A549 (cell line): ENCODE results near the gene HSD17B4. TPM values are rescaled to one million over a fixed set of nuclear protein-coding genes. Genes with fewer than 3 reads are reported as not detected.
"Not testable (repeated sequence)": the region's sequence is repeated elsewhere in the genome, so short reads cannot be mapped to it uniquely, and the experiment has no call there.

Experiments used
- ATAC-seq, 2 experiments: fragments of 200-7000 bp in 1 of 2; fragments of >200 bp in 1 of 2; cut with Nextera tagmentation in 1 of 2; cut with Tn5 transposase in 1 of 2; 3 replicates each; pipeline versions ENCODE4 v1.8.0 to v1.9.1; 2018 to 2020; ENCODE audit warnings: mild to moderate bottlenecking in 1 of 2, moderate library complexity in 1 of 2
- CTCF ChIA-PET: fragments of 300-600 bp; sonication (Branson Sonifier 250); formaldehyde crosslinking; extraction: SDS; loops from one replicate; lab custom pipeline; 2021; ENCODE audit warnings: antibody characterized with exemption, inconsistent platforms; lab: Yijun Ruan, JAX
- POLR2A ChIA-PET: fragments of 350-600 bp; formaldehyde crosslinking; extraction: SDS; loops from one replicate; lab custom pipeline; 2021; ENCODE audit warnings: antibody characterized with exemption, inconsistent platforms; lab: Yijun Ruan, JAX
- DNase-seq, 2 experiments: peaks; one replicate each; pipeline versions ENCODE4 v3.0.0 to v3.0.0-alpha.2; 2011 to 2016; ENCODE audit warnings: low read depth in 1 of 2, low spot score in 1 of 2
- FAIRE-seq: peaks from 2 replicates; lab custom pipeline; 2011; peaks lifted over from hg19 to GRCh38; lab: Jason Lieb, UNC
- H3K27ac ChIP-seq, 2 experiments: fragments of >200 bp; sonication (Bioruptor Twin); formaldehyde crosslinking; 3 replicates each; pipeline ENCODE4 v1.5.1; 2016 to 2017
- H3K4me1 ChIP-seq: fragments of >200 bp; sonication (Bioruptor Twin); formaldehyde crosslinking; 3 replicates; pipeline ENCODE4 v1.6.1; 2016
- H3K4me2 ChIP-seq: fragments of >200 bp; sonication (Bioruptor Twin); formaldehyde crosslinking; 3 replicates; pipeline ENCODE4 v1.6.1; 2016
- H3K4me3 ChIP-seq: fragments of >200 bp; sonication (Bioruptor Twin); formaldehyde crosslinking; 3 replicates; pipeline ENCODE4 v1.5.1; 2016
- H3K9me3 ChIP-seq: fragments of >200 bp; sonication (Bioruptor Twin); formaldehyde crosslinking; 3 replicates; pipeline ENCODE4 v1.6.1; 2016
- CEBPB ChIP-seq, 2 experiments: fragments of >200 bp in 1 of 2; sonication (Bioruptor Twin) in 1 of 2; formaldehyde crosslinking in 1 of 2; IDR thresholded peaks; 2 replicates each; pipeline ENCODE4 v1.6.1; 2012 to 2016
- CHD2 ChIP-seq: fragments of 150-350 bp; IDR thresholded peaks from 2 replicates; pipeline ENCODE4 v1.6.1; 2014; ENCODE audit warnings: low read length; ENCODE audit not compliant: partially characterized antibody
- EHMT2 ChIP-seq: fragments of 200-600 bp; sonication (generic); IDR thresholded peaks from 2 replicates; pipeline ENCODE4 v1.6.1; 2016; ENCODE audit warnings: antibody characterized with exemption, low read depth, mild to moderate bottlenecking, moderate library complexity
- ELK1 ChIP-seq: fragments of 150-350 bp; IDR thresholded peaks from 2 replicates; pipeline ENCODE4 v1.6.1; 2014; ENCODE audit warnings: low read depth, mild to moderate bottlenecking, low read length
- FOSB ChIP-seq: fragments of 250-450 bp; sonication (Bioruptor Pico); IDR thresholded peaks from 2 replicates; pipeline ENCODE4 v1.5.0; 2020; ENCODE audit warnings: mild to moderate bottlenecking, moderate library complexity
- FOSL2 ChIP-seq, 2 experiments: fragments of 450-650 bp in 1 of 2; fragments of >200 bp in 1 of 2; sonication (Bioruptor Twin) in 1 of 2; formaldehyde crosslinking; IDR thresholded peaks; 2 replicates each; pipeline versions ENCODE4 v1.5.0 to v1.6.1; 2016 to 2020; ENCODE audit warnings: mild to moderate bottlenecking in 1 of 2, moderate library complexity in 1 of 2
- GATA3 ChIP-seq: IDR thresholded peaks from 2 replicates; pipeline ENCODE4 v1.6.1; 2012; ENCODE audit warnings: borderline replicate concordance
- HDAC2 ChIP-seq: fragments of 200-600 bp; sonication (generic); IDR thresholded peaks from 2 replicates; pipeline ENCODE4 v1.6.1; 2016
- HES2 ChIP-seq: fragments of >200 bp; sonication (Bioruptor Twin); formaldehyde crosslinking; IDR thresholded peaks from 2 replicates; pipeline ENCODE4 v1.6.1; 2016
- HMGXB4 ChIP-seq: fragments of 250-450 bp; sonication (Bioruptor Pico); IDR thresholded peaks from 2 replicates; pipeline ENCODE4 v1.5.0; 2021; ENCODE audit warnings: mild to moderate bottlenecking, moderate library complexity, borderline replicate concordance
- KDM1A ChIP-seq: fragments of 200-600 bp; sonication (generic); IDR thresholded peaks from 2 replicates; pipeline ENCODE4 v1.6.1; 2016; ENCODE audit warnings: low read depth, mild to moderate bottlenecking
- MAX ChIP-seq: IDR thresholded peaks from 2 replicates; pipeline ENCODE4 v1.6.1; 2012
- MAZ ChIP-seq: fragments of 150-350 bp; IDR thresholded peaks from 2 replicates; pipeline ENCODE4 v1.6.1; 2014; ENCODE audit warnings: antibody characterized with exemption, low read depth, low read length, borderline replicate concordance
- MYC ChIP-seq: IDR thresholded peaks from 2 replicates; pipeline ENCODE4 v1.6.1; 2012; ENCODE audit warnings: mild to moderate bottlenecking, inconsistent platforms, low read length, improper control_type of control experiment, borderline replicate concordance
- POLR2A ChIP-seq: IDR thresholded peaks from 2 replicates; pipeline ENCODE4 v1.6.1; 2012; ENCODE audit warnings: mild to moderate bottlenecking, low read length
- POLR2AphosphoS2 ChIP-seq: conservative IDR thresholded peaks from 2 replicates; pipeline ENCODE4 v1.6.1; 2012; ENCODE audit warnings: low read length, improper control_type of control experiment, inconsistent platforms
- RCOR1 ChIP-seq: fragments of 150-350 bp; IDR thresholded peaks from 2 replicates; pipeline ENCODE4 v1.6.1; 2014; ENCODE audit warnings: antibody characterized with exemption, low read length, low read depth
- REST ChIP-seq: fragments of 200-600 bp; sonication (generic); IDR thresholded peaks from 2 replicates; pipeline ENCODE4 v1.6.1; 2016; ENCODE audit warnings: antibody characterized with exemption, mild to moderate bottlenecking, moderate library complexity
- RFX5 ChIP-seq: fragments of 450-650 bp; IDR thresholded peaks from 2 replicates; pipeline ENCODE4 v1.7.1; 2014; ENCODE audit warnings: antibody characterized with exemption, mild to moderate bottlenecking, moderate library complexity
- ZNF302 ChIP-seq: fragments of 250-450 bp; sonication (Bioruptor Pico); IDR thresholded peaks from 2 replicates; pipeline ENCODE4 v1.9.0; 2021; ENCODE audit warnings: inconsistent platforms, mild to moderate bottlenecking, moderate library complexity
- WGBS: methylation state at CpG from one replicate; pipeline ENCODE4 v1.1.6; 2017; ENCODE audit errors: missing lambda C conversion rate; 5-methylcytosine and 5-hydroxymethylcytosine counted together
- polyA plus RNA-seq, 4 experiments: library from polyadenylated mRNA; depleted of rRNA in 3 of 4; stranded (reverse); fragments of >200 nt; fragmentation: RNase III in 1 of 4; extraction: RNeasy Plus Mini Kit Qiagen cat#74134 plus additional on column Dnase treatment in 1 of 4; gene quantifications; 2 replicates in 3 of 4; 3 replicates in 1 of 4; pipeline ENCODE4 v1.2.3, GENCODE V29; 2011 to 2017

Gene HSD17B4
- polyA plus RNA-seq, 2 of the 4 experiments (the other 2 are of a cell fraction) = 121 to 135 TPM

- H3K4me3 ChIP-seq, H3K4me2 ChIP-seq, FAIRE-seq, DNase-seq, POLR2A ChIA-PET: not testable (repeated sequence)
- H3K9me3 ChIP-seq = peaks cover 20% of the 10 kb centered on the region
- peak; percentile 73; the same call in 1 of the 2 replicates for TF ChIP-seq KDM1A
- TF ChIP-seq, all 56 proteins: peak for 1; not testable (repeated sequence) for 55
- H3K27ac ChIP-seq, ATAC-seq, CTCF ChIA-PET, H3K4me1 ChIP-seq: not testable (repeated sequence)
- 64% methylated on average over 4 of the region's 4 CpGs for WGBS
These were observed 51.6 kb downstream of the HSD17B4 start for GRCh38 chr5:119503939-119504338.

- H3K4me3 ChIP-seq = no peak overlapping the region
- H3K4me1 ChIP-seq = peaks cover 15% of the 10 kb centered on the region; the same call in 2 of the 3 replicates
- no peak for ATAC-seq
- H3K4me2 ChIP-seq = no peak overlapping the region
- FAIRE-seq = no peak
- no peak overlapping the region for H3K27ac ChIP-seq
- 83% methylated on average over 1 of the region's 1 CpG for WGBS
- TF ChIP-seq RFX5 (no peak), CEBPB (IDR thresholded peaks at IDR 0.05) (no peak)
- TF ChIP-seq, all 56 proteins: peak for 0
- H3K9me3 ChIP-seq = no peaks in the 10 kb centered on the region
- CTCF ChIA-PET = no interaction called here
- no peak for DNase-seq
- POLR2A ChIA-PET = no interaction called here
These were observed 60.0 kb downstream of the HSD17B4 start for GRCh38 chr5:119512277-119512676.

GRCh38 chr5:119515192-119515591, 62.9 kb downstream of the HSD17B4 start:
- ChIA-PET POLR2A (no interaction called here), CTCF (no interaction called here)
- 86% methylated on average over 2 of the region's 2 CpGs for WGBS
- peaks cover 15% of the 10 kb centered on the region; the same call in 2 of the 3 replicates for H3K4me1 ChIP-seq
- H3K4me2 ChIP-seq = no peak overlapping the region
- TF ChIP-seq FOSL2 (IDR thresholded peaks at IDR 0.05) (no peak), FOSL2 (CRISPR knock-in tag; IDR thresholded peaks at IDR 0.05) (no peak), KDM1A (no peak), HES2 (no peak), GATA3 (no peak), MAX (no peak), FOSB (CRISPR knock-in tag) (no peak), CHD2 (no peak), HMGXB4 (CRISPR knock-in tag) (no peak), POLR2A (no peak), RCOR1 (no peak), REST (no peak), POLR2AphosphoS2 (no peak), MYC (no peak), EHMT2 (no peak), ELK1 (no peak), MAZ (no peak), ZNF302 (no peak), HDAC2 (no peak)
- DNase-seq (no peak), FAIRE-seq (no peak), ATAC-seq (no peak)
- H3K9me3 ChIP-seq = no peaks in the 10 kb centered on the region
- H3K4me3 ChIP-seq = no peak overlapping the region
- H3K27ac ChIP-seq = no peak overlapping the region

- ATAC-seq, H3K9me3 ChIP-seq, FAIRE-seq, DNase-seq, CTCF ChIA-PET, H3K4me3 ChIP-seq, POLR2A ChIA-PET, H3K4me2 ChIP-seq, H3K27ac ChIP-seq: not testable (repeated sequence)
- peaks cover 15% of the 10 kb centered on the region; the same call in 2 of the 3 replicates for H3K4me1 ChIP-seq
- 84% methylated on average over 8 of the region's 30 CpGs for WGBS
These were observed 64.8 kb downstream of the HSD17B4 start for GRCh38 chr5:119517115-119517514.
